Thyroid gland (tissue), 4 donors: ENCODE data around the gene SCGN.

ENCODE experiments used
- CTCF ChIP-seq, 6 experiments: fragments of 200-600 bp in 3 of 6; fragments of 450-650 bp in 3 of 6; sonication (generic) in 3 of 6; IDR thresholded peaks; one replicate each; pipeline ENCODE4 v1.5.1; 2016 to 2019; ENCODE audit warnings: antibody characterized with exemption in 6 of 6, mild to moderate bottlenecking in 2 of 6, inconsistent platforms in 1 of 6, moderate library complexity in 1 of 6
- POLR2A ChIP-seq, 2 donors: fragments of 450-650 bp; IDR thresholded peaks; one replicate each; pipeline ENCODE4 v1.6.1; 2017; ENCODE audit warnings: antibody characterized with exemption in 2 of 2, mild to moderate bottlenecking in 2 of 2, moderate library complexity in 1 of 2

- TF ChIP-seq CTCF (IDR thresholded peaks at IDR 0.05) (no peak), POLR2A (IDR thresholded peaks at IDR 0.05) (no peak)
Measured at GRCh38 chr6:25727028-25727427, 75.0 kb downstream of the SCGN start.
